GM19025 (cell line): ENCODE measurements around the gene LMOD2.

Experiments used
- ATAC-seq: cut with Tn5 transposase; IDR thresholded peaks from one replicate; pipeline ENCODE4 v1.9.1; 2021; ENCODE audit warnings: mild to moderate bottlenecking, low read depth, moderate library complexity; ENCODE audit not compliant: unreplicated experiment

Gene LMOD2

DNA sequence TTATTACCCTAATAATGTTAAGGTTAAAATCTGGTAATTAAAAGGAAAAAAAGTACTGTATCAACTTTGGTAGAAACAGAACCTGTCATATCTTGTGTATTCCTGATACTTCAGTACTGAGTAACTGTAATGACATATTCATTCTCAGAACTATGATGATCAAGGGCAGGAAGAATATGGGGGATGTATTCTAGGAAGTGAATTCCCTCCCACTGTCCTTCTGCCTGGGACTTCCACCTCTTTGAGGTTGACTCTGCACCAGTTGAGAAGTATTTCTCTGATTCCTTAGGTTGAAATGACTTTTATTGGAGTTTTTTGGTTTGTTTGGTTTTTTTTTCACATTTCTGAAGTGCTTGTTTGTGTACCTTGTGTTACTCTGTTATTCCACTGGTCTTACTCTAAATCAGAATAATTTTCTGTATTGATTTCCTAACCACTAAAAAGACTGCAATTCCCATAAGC lies 56.2 kb downstream of the LMOD2 start:
- no peak for ATAC-seq

DNA sequence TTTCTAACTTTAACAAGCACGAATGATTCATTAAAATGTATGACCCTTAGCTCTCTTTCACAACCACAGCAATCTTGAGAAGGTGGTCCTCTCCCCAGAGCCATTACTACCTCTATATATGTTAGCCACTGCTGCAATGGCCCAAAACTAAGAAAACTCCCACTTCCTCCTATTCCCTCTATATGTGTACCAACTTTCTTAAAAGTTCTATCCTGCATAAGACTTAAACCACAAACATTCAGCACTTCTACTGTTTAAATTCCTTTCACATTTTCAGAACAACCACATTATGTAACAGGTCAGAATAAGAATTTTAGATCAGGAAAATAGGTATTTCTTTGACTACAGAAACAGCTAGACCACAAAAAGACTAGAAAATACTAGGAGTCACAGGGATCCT lies 57.0 kb downstream of the LMOD2 start:
- ATAC-seq, result no peak
